HCT116 (cell line): Measurements from ENCODE around the gene CD8A. TPM values are rescaled to one million over a fixed set of nuclear protein-coding genes. Genes with fewer than 3 reads are reported as not detected.

ENCODE experiments used
- ATAC-seq: fragments of 200-7000 bp; cut with Tn5 transposase; 2 replicates; pipeline ENCODE4 v1.9.1; 2020; ENCODE audit warnings: mild to moderate bottlenecking, moderate library complexity
- BruUV-seq: library from RNA; stranded (reverse); fragments of 400-500 nt; replicated peaks from 2 replicates; lab custom pipeline; 2021; lab: Mats Ljungman, UMichigan
- CTCF ChIA-PET: fragments of 300-600 bp; sonication (Branson Sonifier 250); formaldehyde crosslinking; loops from one replicate; lab custom pipeline; 2021; ENCODE audit warnings: antibody characterized with exemption; lab: Charles Lee
- POLR2A ChIA-PET: fragments of 300-600, 350-600 bp; sonication (Branson Sonifier 250); formaldehyde crosslinking; loops from one replicate; lab custom pipeline; 2021; ENCODE audit warnings: antibody characterized with exemption; lab: Charles Lee
- RAD21 ChIA-PET, 2 experiments: fragments of 300-600 bp; sonication (Branson Sonifier 250); formaldehyde crosslinking; loops; one replicate each; lab custom pipeline; 2023; ENCODE audit warnings: low total read pairs in 2 of 2; ENCODE audit not compliant: uncharacterized antibody in 2 of 2, unreplicated experiment in 2 of 2, low non-redundant PET in 1 of 2; lab: Charles Lee
- DNase-seq: peaks from one replicate; pipeline ENCODE4 v3.0.0-alpha.2; 2010; ENCODE audit warnings: low read depth, low spot score
- H2AFZ ChIP-seq: fragments of 200-600 bp; shearing (Covaris generic), sonication (generic); 2 replicates; pipeline ENCODE4 v1.6.1; 2017; ENCODE audit warnings: low read depth, mixed run types, mixed read lengths, antibody characterized with exemption, low read length; ENCODE audit not compliant: poor library complexity, severe bottlenecking
- H3K27ac ChIP-seq: 2 replicates; pipeline ENCODE4 v1.5.1; 2012; ENCODE audit warnings: low read depth, low read length
- H3K27me3 ChIP-seq: fragments of 200-600 bp; sonication (generic); 2 replicates; pipeline ENCODE4 v1.6.1; 2016; ENCODE audit warnings: mixed run types, low read length, mixed read lengths; ENCODE audit not compliant: insufficient read depth
- H3K36me3 ChIP-seq, 2 experiments: fragments of 200-500 bp in 1 of 2; fragments of 200-600 bp in 1 of 2; sonication (Bioruptor generic) in 1 of 2; sonication (generic) in 1 of 2; 2 replicates each; pipeline versions ENCODE4 v1.5.1 to v1.6.1; 2014 to 2016; ENCODE audit warnings: low read length in 2 of 2, inconsistent platforms in 1 of 2, mixed read lengths in 1 of 2, mixed run types in 1 of 2; ENCODE audit not compliant: insufficient read depth in 2 of 2, control insufficient read depth in 1 of 2
- H3K4me1 ChIP-seq, 2 experiments: fragments of 200-600 bp in 1 of 2; sonication (generic) in 1 of 2; 2 replicates each; pipeline versions ENCODE4 v1.5.1 to v1.6.1; 2012 to 2017; ENCODE audit warnings: low read length in 2 of 2, inconsistent platforms in 1 of 2, mild to moderate bottlenecking in 1 of 2, mixed read lengths in 1 of 2, mixed run types in 1 of 2, moderate library complexity in 1 of 2; ENCODE audit not compliant: insufficient read depth in 2 of 2, control insufficient read depth in 1 of 2
- H3K4me2 ChIP-seq: fragments of 200-600 bp; sonication (generic); 2 replicates; pipeline ENCODE4 v1.6.1; 2017; ENCODE audit warnings: mixed run types, low read length, mixed read lengths
- H3K4me3 ChIP-seq, 2 experiments: fragments of 200-600 bp in 1 of 2; sonication (generic) in 1 of 2; replicated peaks in 1 of 2; 2 replicates each; pipeline ENCODE4 v1.5.1; 2011 to 2016; ENCODE audit warnings: low read length in 2 of 2, control low read depth in 1 of 2, low read depth in 1 of 2, mild to moderate bottlenecking in 1 of 2, mixed read lengths in 1 of 2, mixed run types in 1 of 2
- H3K79me2 ChIP-seq: fragments of 200-600 bp; sonication (generic); 2 replicates; pipeline ENCODE4 v1.6.1; 2017; ENCODE audit warnings: mild to moderate bottlenecking, mixed run types, low read length, moderate library complexity, mixed read lengths; ENCODE audit not compliant: insufficient read depth
- H3K9ac ChIP-seq: fragments of 200-600 bp; sonication (generic); 2 replicates; pipeline ENCODE4 v1.6.1; 2016; ENCODE audit warnings: low read length, mixed read lengths
- H3K9me2 ChIP-seq: fragments of 200-600 bp; sonication (generic), shearing (Covaris generic); 2 replicates; pipeline ENCODE4 v1.6.1; 2017; ENCODE audit warnings: mixed run types, mild to moderate bottlenecking, moderate library complexity; ENCODE audit not compliant: insufficient read depth
- H3K9me3 ChIP-seq, 2 experiments: fragments of 200-500 bp in 1 of 2; fragments of 200-600 bp in 1 of 2; sonication (Bioruptor generic) in 1 of 2; sonication (generic) in 1 of 2; 2 replicates each; pipeline ENCODE4 v1.6.1; 2014 to 2017; ENCODE audit warnings: low read length in 2 of 2, mixed read lengths in 2 of 2, inconsistent platforms in 1 of 2, low read depth in 1 of 2, mild to moderate bottlenecking in 1 of 2, mixed run types in 1 of 2, moderate library complexity in 1 of 2; ENCODE audit not compliant: control insufficient read depth in 1 of 2, insufficient read depth in 1 of 2
- H4K20me1 ChIP-seq: fragments of 200-600 bp; sonication (generic), shearing (Covaris generic); 2 replicates; pipeline ENCODE4 v1.6.1; 2017; ENCODE audit warnings: mixed run types, mild to moderate bottlenecking, moderate library complexity; ENCODE audit not compliant: insufficient read depth
- ATF3 ChIP-seq: IDR thresholded peaks from 2 replicates; pipeline ENCODE4 v1.6.1; 2012
- CBX3 ChIP-seq: IDR thresholded peaks from 2 replicates; pipeline ENCODE4 v1.6.1; 2012; ENCODE audit warnings: low read depth
- CEBPB ChIP-seq: IDR thresholded peaks from 2 replicates; pipeline ENCODE4 v1.6.1; 2012; ENCODE audit warnings: low read depth
- CTCF ChIP-seq, 3 experiments: fragments of 200-600 bp in 1 of 3; sonication (generic) in 1 of 3; IDR thresholded peaks in 2 of 3; conservative IDR thresholded peaks in 1 of 3; 2 replicates each; pipeline ENCODE4 v1.5.1; 2012 to 2017; ENCODE audit warnings: low read depth in 2 of 3, low read length in 2 of 3, antibody characterized with exemption in 1 of 3, borderline replicate concordance in 1 of 3, control low read depth in 1 of 3, mild to moderate bottlenecking in 1 of 3, mixed read lengths in 1 of 3, mixed run types in 1 of 3, moderate library complexity in 1 of 3; ENCODE audit not compliant: insufficient read depth in 1 of 3
- EGR1 ChIP-seq: IDR thresholded peaks from 2 replicates; pipeline ENCODE4 v1.6.1; 2012; ENCODE audit warnings: low read depth
- ELF1 ChIP-seq: IDR thresholded peaks from 2 replicates; pipeline ENCODE4 v1.6.1; 2012; ENCODE audit warnings: low read depth, borderline replicate concordance
- EZH2 ChIP-seq: fragments of 200-600 bp; sonication (generic); IDR thresholded peaks from 2 replicates; pipeline ENCODE4 v1.6.1; 2017; ENCODE audit warnings: antibody characterized with exemption, mixed run types
- FOSL1 ChIP-seq: IDR thresholded peaks from 2 replicates; pipeline ENCODE4 v1.6.1; 2012; ENCODE audit warnings: low read depth
- MAX ChIP-seq: IDR thresholded peaks from 2 replicates; pipeline ENCODE4 v1.6.1; 2012
- RAD21 ChIP-seq: IDR thresholded peaks from 2 replicates; pipeline ENCODE4 v1.6.1; 2012; ENCODE audit warnings: low read depth, mild to moderate bottlenecking
- REST ChIP-seq: IDR thresholded peaks from 2 replicates; pipeline ENCODE4 v1.6.1; 2012; ENCODE audit warnings: low read depth
- SIN3A ChIP-seq: IDR thresholded peaks from 2 replicates; pipeline ENCODE4 v1.6.1; 2012; ENCODE audit warnings: low read depth
- SP1 ChIP-seq: IDR thresholded peaks from 2 replicates; pipeline ENCODE4 v1.6.1; 2012; ENCODE audit warnings: low read depth
- SRF ChIP-seq: IDR thresholded peaks from 2 replicates; pipeline ENCODE4 v1.6.1; 2012; ENCODE audit warnings: low read depth
- TCF7L2 ChIP-seq: IDR thresholded peaks from 2 replicates; pipeline ENCODE4 v1.7.0; 2011; ENCODE audit warnings: borderline replicate concordance, inconsistent platforms; ENCODE audit not compliant: insufficient read depth, insufficient read length; ENCODE audit errors: extremely low read depth
- YY1 ChIP-seq: IDR thresholded peaks from 2 replicates; pipeline ENCODE4 v1.6.1; 2011; ENCODE audit warnings: low read length, low read depth, moderate library complexity, mild to moderate bottlenecking; ENCODE audit not compliant: insufficient replicate concordance; ENCODE audit errors: extremely low read depth
- ZFX ChIP-seq: fragments of 450-650 bp; IDR thresholded peaks from 2 replicates; pipeline ENCODE4 v1.6.1; 2017
- ZNF274 ChIP-seq: fragments of 200-500 bp; sonication (Bioruptor generic); IDR thresholded peaks from 2 replicates; pipeline ENCODE4 v1.6.1; 2014; ENCODE audit warnings: mild to moderate bottlenecking, low read depth, low read length, inconsistent platforms
- intact Hi-C: fragments of 100-400 bp; cut with micrococcal nuclease; formaldehyde crosslinking; loops from 2 replicates; pipeline ENCODE4 v1.10.0; 2022
- total RNA-seq: library from RNA; stranded (reverse); gene quantifications from one replicate; pipeline ENCODE4 v1.2.1, GENCODE V29; 2021; ENCODE audit not compliant: unreplicated experiment

Gene CD8A
- total RNA-seq, 1 experiment from 2014 or later: 0.76 TPM

- Histone ChIP-seq H3K4me3 (no peak overlapping the region), H3K79me2 (no peaks in the 10 kb centered on the region), H3K4me2 (no peak overlapping the region), H3K9me2 (no peaks in the 10 kb centered on the region), H3K9me3 (no peaks in the 10 kb centered on the region), H3K36me3 (peaks cover 8 to 23% of the 10 kb centered on the region in 2 experiments; a peak in 3 of 4 replicates), H3K4me1 (no peaks in the 10 kb centered on the region), H2AFZ (no peak overlapping the region), H3K9ac (no peak overlapping the region), H3K27me3 (no peaks in the 10 kb centered on the region), H4K20me1 (no peaks in the 10 kb centered on the region), H3K27ac (no peak overlapping the region)
- ATAC-seq (no peak), DNase-seq (no peak)
- POLR2A ChIA-PET: no interaction called here
- RAD21 ChIA-PET: no interaction called here
- CTCF ChIA-PET: no interaction called here
- TF ChIP-seq SP1 (no peak), REST (no peak), CBX3 (no peak), EGR1 (no peak), ZFX (no peak), ELF1 (no peak), EZH2 (no peak), RAD21 (no peak), SIN3A (no peak), ATF3 (no peak), ZNF274 (no peak), MAX (no peak), TCF7L2 (no peak), CEBPB (no peak), CTCF (IDR thresholded peaks at IDR 0.05 in 2 of 3, conservative IDR thresholded peaks at IDR 0.05 in 1 of 3; ENCODE audit: borderline replicate concordance in 1 of 3, insufficient read depth in 1 of 3, low read depth in 2 of 3, low read length in 2 of 3) (no peak), SRF (no peak), YY1 (no peak), FOSL1 (no peak)
- BruUV-seq: no TSS peak
- intact Hi-C loops: no loop called here
Observed at GRCh38 chr2:86774862-86775261, 15.9 kb downstream of the CD8A start.
